Mesendoderm (in vitro differentiated cells): ENCODE measurements around the gene ATP2C2.

Source experiments
- DNase-seq: peaks from one replicate; pipeline ENCODE4 v3.0.0; 2013
- H2AK5ac ChIP-seq: 2 replicates; pipeline ENCODE4 v1.6.1; 2013; ENCODE audit warnings: low read length, inconsistent platforms
- H2BK120ac ChIP-seq: 2 replicates; pipeline ENCODE4 v1.6.1; 2013; ENCODE audit warnings: low read depth, mild to moderate bottlenecking, low read length, moderate library complexity, mixed read lengths
- H2BK15ac ChIP-seq: replicated peaks from 2 replicates; pipeline ENCODE4 v1.6.1; 2013; ENCODE audit warnings: low read depth, mild to moderate bottlenecking, moderate library complexity
- H2BK5ac ChIP-seq: 2 replicates; pipeline ENCODE4 v1.6.1; 2013; ENCODE audit warnings: low read length, inconsistent platforms
- H3K18ac ChIP-seq: 2 replicates; pipeline ENCODE4 v1.6.1; 2013; ENCODE audit warnings: mild to moderate bottlenecking, low read length, mixed read lengths
- H3K23ac ChIP-seq: one replicate; pipeline ENCODE4 v1.6.1; 2013; ENCODE audit warnings: low read length
- H3K27ac ChIP-seq: 2 replicates; pipeline ENCODE4 v1.5.1; 2013; ENCODE audit warnings: low read depth, mild to moderate bottlenecking, inconsistent platforms, low read length, moderate library complexity
- H3K27me3 ChIP-seq: 2 replicates; pipeline ENCODE4 v1.6.1; 2013; ENCODE audit warnings: low read length, control low read depth, mild to moderate bottlenecking, inconsistent platforms; ENCODE audit not compliant: insufficient read depth, poor library complexity
- H3K36me3 ChIP-seq: 2 replicates; pipeline ENCODE4 v1.6.1; 2013; ENCODE audit warnings: low read length, inconsistent platforms; ENCODE audit not compliant: control insufficient read depth, insufficient read depth
- H3K4ac ChIP-seq: one replicate; pipeline ENCODE4 v1.6.1; 2013; ENCODE audit warnings: low read depth, mild to moderate bottlenecking, low read length, moderate library complexity
- H3K4me1 ChIP-seq: 2 replicates; pipeline ENCODE4 v1.6.1; 2013; ENCODE audit warnings: low read depth, low read length, inconsistent platforms; ENCODE audit not compliant: control insufficient read depth
- H3K4me2 ChIP-seq: 2 replicates; pipeline ENCODE4 v1.6.1; 2013; ENCODE audit warnings: low read length
- H3K4me3 ChIP-seq: 2 replicates; pipeline ENCODE4 v1.5.1; 2013; ENCODE audit warnings: mild to moderate bottlenecking, low read length
- H3K56ac ChIP-seq: one replicate; pipeline ENCODE4 v1.6.1; 2013; ENCODE audit warnings: low read length
- H3K79me1 ChIP-seq: 2 replicates; pipeline ENCODE4 v1.6.1; 2013; ENCODE audit warnings: low read length, inconsistent platforms
- H3K79me2 ChIP-seq: 2 replicates; pipeline ENCODE4 v1.6.1; 2013; ENCODE audit warnings: mild to moderate bottlenecking, low read length; ENCODE audit not compliant: control insufficient read depth, insufficient read depth
- H3K9ac ChIP-seq: 2 replicates; pipeline ENCODE4 v1.6.1; 2013; ENCODE audit warnings: low read length, inconsistent platforms
- H4K5ac ChIP-seq: one replicate; pipeline ENCODE4 v1.6.1; 2013; ENCODE audit warnings: low read length
- H4K8ac ChIP-seq: one replicate; pipeline ENCODE4 v1.6.1; 2013; ENCODE audit warnings: low read depth, mild to moderate bottlenecking, control low read depth, low read length, moderate library complexity
- WGBS: extraction: QIAGEN DNeasy Blood & Tissue Kit; methylation state at CpG from one replicate; pipeline ENCODE4 v1.1.7; 2013; ENCODE audit warnings: low lambda C conversion rate, missing lambda C conversion rate; ENCODE audit not compliant: insufficient coverage; ENCODE audit errors: extremely low coverage; 5-methylcytosine and 5-hydroxymethylcytosine counted together

ATP2C2 gene

GRCh38 chr16:84487358-84487757, 119.0 kb downstream of the ATP2C2 start:
- Histone ChIP-seq H3K4me1 (no peaks in the 10 kb centered on the region), H3K79me1 (no peaks in the 10 kb centered on the region), H4K8ac (no peak overlapping the region), H3K27me3 (no peaks in the 10 kb centered on the region), H3K56ac (no peak overlapping the region), H3K9ac (no peak overlapping the region), H3K18ac (no peak overlapping the region), H2BK5ac (no peak overlapping the region), H3K79me2 (no peaks in the 10 kb centered on the region), H3K27ac (no peak overlapping the region), H3K4me3 (no peak overlapping the region), H2BK15ac (no peak overlapping the region), H2BK120ac (no peak overlapping the region), H4K5ac (no peak overlapping the region), H3K4me2 (no peak overlapping the region), H3K23ac (no peak overlapping the region), H3K4ac (no peak overlapping the region), H3K36me3 (no peaks in the 10 kb centered on the region), H2AK5ac (no peak overlapping the region)
- no peak for DNase-seq
- WGBS: no CpG with 5 or more reads among the region's 8 CpGs

GRCh38 chr16:84489131-84489530, 120.8 kb downstream of the ATP2C2 start:
- no peak overlapping the region for H2BK15ac ChIP-seq
- no peak overlapping the region for H2AK5ac ChIP-seq
- H3K56ac ChIP-seq: no peak overlapping the region
- H3K4me2 ChIP-seq: no peak overlapping the region
- no peaks in the 10 kb centered on the region for H3K27me3 ChIP-seq
- no peaks in the 10 kb centered on the region for H3K4me1 ChIP-seq
- no peak overlapping the region for H3K4me3 ChIP-seq
- H3K79me1 ChIP-seq: no peaks in the 10 kb centered on the region
- no peak overlapping the region for H2BK120ac ChIP-seq
- no peak overlapping the region for H3K23ac ChIP-seq
- no peak overlapping the region for H3K18ac ChIP-seq
- H3K4ac ChIP-seq: no peak overlapping the region
- H4K5ac ChIP-seq: no peak overlapping the region
- DNase-seq: no peak
- H3K79me2 ChIP-seq: no peaks in the 10 kb centered on the region
- H3K27ac ChIP-seq: no peak overlapping the region
- no peak overlapping the region for H4K8ac ChIP-seq
- H3K36me3 ChIP-seq: no peaks in the 10 kb centered on the region
- WGBS: no CpG with 5 or more reads among the region's 8 CpGs
- no peak overlapping the region for H2BK5ac ChIP-seq
- no peak overlapping the region for H3K9ac ChIP-seq

- Histone ChIP-seq H3K4me2 (no peak overlapping the region), H3K27ac (no peak overlapping the region), H2AK5ac (no peak overlapping the region), H3K9ac (no peak overlapping the region), H3K79me1 (no peaks in the 10 kb centered on the region), H4K8ac (no peak overlapping the region), H3K18ac (no peak overlapping the region), H2BK5ac (no peak overlapping the region), H3K36me3 (peaks cover 2% of the 10 kb centered on the region), H2BK120ac (no peak overlapping the region), H3K56ac (no peak overlapping the region), H4K5ac (no peak overlapping the region), H3K4me3 (no peak overlapping the region), H3K4ac (no peak overlapping the region), H3K4me1 (no peaks in the 10 kb centered on the region), H3K79me2 (no peaks in the 10 kb centered on the region), H3K23ac (no peak overlapping the region), H2BK15ac (no peak overlapping the region), H3K27me3 (no peaks in the 10 kb centered on the region)
- no CpG with 5 or more reads among the region's 11 CpGs for WGBS
- no peak for DNase-seq
Measured at GRCh38 chr16:84495506-84495905, 127.2 kb downstream of the ATP2C2 start.

- no peak overlapping the region for H2BK5ac ChIP-seq
- no peak for DNase-seq
- H3K27ac ChIP-seq: no peak overlapping the region
- no peak overlapping the region for H2BK15ac ChIP-seq
- H3K79me2 ChIP-seq: no peaks in the 10 kb centered on the region
- H3K79me1 ChIP-seq: no peaks in the 10 kb centered on the region
- no peaks in the 10 kb centered on the region for H3K27me3 ChIP-seq
- H3K56ac ChIP-seq: no peak overlapping the region
- no peak overlapping the region for H3K18ac ChIP-seq
- no peak overlapping the region for H3K23ac ChIP-seq
- H2BK120ac ChIP-seq: no peak overlapping the region
- H4K8ac ChIP-seq: no peak overlapping the region
- WGBS: no CpG with 5 or more reads among the region's 3 CpGs
- no peak overlapping the region for H3K4ac ChIP-seq
- H3K9ac ChIP-seq: no peak overlapping the region
- no peak overlapping the region for H4K5ac ChIP-seq
- no peaks in the 10 kb centered on the region for H3K4me1 ChIP-seq
- H3K36me3 ChIP-seq: peaks cover 2% of the 10 kb centered on the region
- no peak overlapping the region for H3K4me2 ChIP-seq
- H3K4me3 ChIP-seq: no peak overlapping the region
- H2AK5ac ChIP-seq: no peak overlapping the region
Measured at GRCh38 chr16:84496991-84497390, 128.7 kb downstream of the ATP2C2 start.

GRCh38 chr16:84497418-84498222, 129.3 kb downstream of the ATP2C2 start:
- DNase-seq: no peak
- Histone ChIP-seq H4K5ac (no peak overlapping the region), H4K8ac (no peak overlapping the region), H3K56ac (no peak overlapping the region), H3K4ac (no peak overlapping the region), H3K4me2 (no peak overlapping the region), H3K4me1 (no peaks in the 10 kb centered on the region), H3K23ac (no peak overlapping the region), H3K36me3 (peaks cover 2% of the 10 kb centered on the region), H3K27me3 (no peaks in the 10 kb centered on the region), H2BK5ac (no peak overlapping the region), H3K9ac (no peak overlapping the region), H2BK120ac (no peak overlapping the region), H2BK15ac (no peak overlapping the region), H3K18ac (no peak overlapping the region), H3K79me1 (no peaks in the 10 kb centered on the region), H3K4me3 (no peak overlapping the region), H3K79me2 (no peaks in the 10 kb centered on the region), H3K27ac (no peak overlapping the region), H2AK5ac (no peak overlapping the region)
- WGBS: no CpG with 5 or more reads among the region's 18 CpGs

- H2BK15ac ChIP-seq: no peak overlapping the region
- no peak overlapping the region for H3K4ac ChIP-seq
- H3K27ac ChIP-seq: no peak overlapping the region
- H4K5ac ChIP-seq: no peak overlapping the region
- no peak overlapping the region for H2AK5ac ChIP-seq
- no peaks in the 10 kb centered on the region for H3K27me3 ChIP-seq
- no peaks in the 10 kb centered on the region for H3K79me2 ChIP-seq
- no CpG with 5 or more reads among the region's 2 CpGs for WGBS
- H3K9ac ChIP-seq: no peak overlapping the region
- H3K4me1 ChIP-seq: no peaks in the 10 kb centered on the region
- no peak overlapping the region for H4K8ac ChIP-seq
- no peaks in the 10 kb centered on the region for H3K79me1 ChIP-seq
- no peak overlapping the region for H2BK5ac ChIP-seq
- H3K23ac ChIP-seq: no peak overlapping the region
- no peak overlapping the region for H3K4me3 ChIP-seq
- H3K56ac ChIP-seq: no peak overlapping the region
- H3K18ac ChIP-seq: no peak overlapping the region
- H2BK120ac ChIP-seq: no peak overlapping the region
- H3K36me3 ChIP-seq: peaks cover 2% of the 10 kb centered on the region
- no peak overlapping the region for H3K4me2 ChIP-seq
- DNase-seq: no peak
Measured at GRCh38 chr16:84498223-84498610, 129.9 kb downstream of the ATP2C2 start.
